HG03520 (cell line): ENCODE measurements around the gene DAAM1.

ENCODE experiments used
- ATAC-seq: cut with Tn5 transposase; IDR thresholded peaks from one replicate; pipeline ENCODE4 v1.9.1; 2021; ENCODE audit warnings: mild to moderate bottlenecking, moderate library complexity; ENCODE audit not compliant: unreplicated experiment

Gene DAAM1

GRCh38 chr14:59309291-59309900, 120.9 kb downstream of the DAAM1 start:
- no peak for ATAC-seq

- ATAC-seq, result no peak
These were observed 122.2 kb downstream of the DAAM1 start for GRCh38 chr14:59310633-59311032.

DNA sequence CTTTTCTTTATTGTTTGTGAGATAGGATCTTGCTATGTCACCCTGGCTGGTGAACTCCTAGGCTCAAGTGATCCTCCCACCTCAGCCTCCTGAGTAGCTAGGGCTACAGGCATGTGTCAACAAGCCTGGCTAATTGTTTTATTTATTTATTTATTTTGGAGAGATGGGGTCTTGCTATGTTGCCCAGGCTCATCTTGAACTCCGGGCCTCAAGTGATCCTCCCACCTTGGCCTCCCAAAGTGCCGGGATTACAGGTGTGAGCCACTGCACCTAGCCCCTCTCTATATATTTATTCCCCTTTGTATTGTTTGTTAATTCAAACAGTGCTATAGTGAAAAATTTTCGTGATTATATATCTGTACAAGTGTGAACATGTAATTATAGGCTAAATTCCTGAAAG, 123.3 kb downstream of the DAAM1 start:
- ATAC-seq, result no peak

GRCh38 chr14:59313144-59313651, 124.7 kb downstream of the DAAM1 start:
- no peak for ATAC-seq

- no peak for ATAC-seq
These were observed 125.5 kb downstream of the DAAM1 start for GRCh38 chr14:59313658-59314608.

DNA sequence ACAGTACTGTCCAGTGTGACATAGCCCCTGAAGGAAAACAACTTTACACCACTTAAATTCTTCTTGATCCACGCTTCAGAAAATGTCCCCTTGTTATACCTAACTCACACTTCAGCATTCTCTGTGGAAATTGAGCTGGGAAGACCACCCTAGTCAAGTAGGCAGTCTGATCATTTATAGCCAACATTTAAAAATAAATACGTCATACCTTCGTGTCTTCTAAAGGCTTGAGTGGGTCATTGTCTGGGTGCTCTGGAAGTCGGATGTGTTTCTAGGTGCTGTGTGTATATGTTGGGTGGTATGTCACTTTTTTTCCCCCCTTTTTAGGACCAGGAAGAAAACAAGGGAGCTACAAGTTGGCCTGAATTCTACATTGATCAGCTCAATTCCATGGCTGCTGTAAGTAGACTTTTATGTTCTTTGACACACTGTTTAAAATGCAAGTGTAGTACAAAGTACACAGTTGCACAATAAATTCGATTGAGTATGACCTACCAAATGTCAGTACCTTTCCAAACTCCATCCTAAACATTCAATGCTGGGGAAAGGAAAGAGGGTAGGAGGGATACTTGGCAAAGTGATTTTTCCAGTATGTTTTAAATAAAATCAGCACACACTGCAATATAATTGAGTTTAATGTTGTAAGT, 126.6 kb downstream of the DAAM1 start:
- ATAC-seq, result no peak

DNA sequence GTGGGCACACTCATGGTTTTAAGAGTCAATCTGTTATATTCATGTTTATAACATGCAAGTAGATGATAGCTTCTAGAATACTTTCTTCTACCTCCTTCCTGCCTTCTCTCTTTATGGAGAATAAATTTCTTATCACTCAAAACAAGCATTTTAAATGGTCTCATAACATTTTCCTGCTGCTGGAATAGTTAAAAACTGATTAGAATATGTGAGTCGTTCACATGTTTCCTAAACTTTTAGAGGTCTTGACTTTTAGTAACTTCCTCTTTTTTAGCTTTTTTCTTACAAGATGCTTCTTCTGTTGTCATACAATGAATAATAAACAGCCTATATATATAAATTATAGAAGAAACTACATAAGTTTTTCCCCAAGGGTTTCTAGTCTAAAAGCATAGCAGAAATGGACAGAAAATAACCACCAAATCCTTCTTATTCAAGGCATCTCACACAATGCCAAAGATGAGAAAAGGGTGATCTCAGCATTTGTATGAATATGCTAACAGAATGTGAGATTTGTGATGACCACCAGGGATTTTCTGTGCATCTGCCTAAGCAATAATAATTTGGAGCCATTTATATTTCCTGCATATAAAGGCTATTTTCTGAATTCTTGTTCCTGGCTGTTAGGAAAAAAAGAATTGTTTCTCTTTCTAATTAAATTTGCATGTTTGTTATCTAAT, 127.8 kb downstream of the DAAM1 start:
- ATAC-seq, result no peak

DNA sequence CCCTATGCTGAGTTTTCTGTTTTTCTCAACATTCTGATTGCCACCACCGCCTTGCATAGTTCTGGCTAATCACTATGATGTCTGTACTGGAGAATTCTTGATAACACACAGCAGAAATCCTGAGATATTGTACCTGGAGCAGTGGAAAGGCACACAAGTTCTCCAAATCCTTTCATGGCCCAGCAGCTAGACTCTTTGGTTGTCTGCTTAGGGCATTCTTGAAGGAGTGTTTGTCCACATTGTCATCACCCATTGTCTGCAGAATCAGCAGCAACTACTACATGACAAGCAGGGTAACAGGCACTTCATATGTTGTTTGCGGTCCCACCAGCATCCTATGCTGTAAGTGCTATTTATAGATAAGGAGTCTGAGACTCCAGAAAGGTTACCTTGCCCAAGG, 128.9 kb downstream of the DAAM1 start:
- no peak for ATAC-seq

DNA sequence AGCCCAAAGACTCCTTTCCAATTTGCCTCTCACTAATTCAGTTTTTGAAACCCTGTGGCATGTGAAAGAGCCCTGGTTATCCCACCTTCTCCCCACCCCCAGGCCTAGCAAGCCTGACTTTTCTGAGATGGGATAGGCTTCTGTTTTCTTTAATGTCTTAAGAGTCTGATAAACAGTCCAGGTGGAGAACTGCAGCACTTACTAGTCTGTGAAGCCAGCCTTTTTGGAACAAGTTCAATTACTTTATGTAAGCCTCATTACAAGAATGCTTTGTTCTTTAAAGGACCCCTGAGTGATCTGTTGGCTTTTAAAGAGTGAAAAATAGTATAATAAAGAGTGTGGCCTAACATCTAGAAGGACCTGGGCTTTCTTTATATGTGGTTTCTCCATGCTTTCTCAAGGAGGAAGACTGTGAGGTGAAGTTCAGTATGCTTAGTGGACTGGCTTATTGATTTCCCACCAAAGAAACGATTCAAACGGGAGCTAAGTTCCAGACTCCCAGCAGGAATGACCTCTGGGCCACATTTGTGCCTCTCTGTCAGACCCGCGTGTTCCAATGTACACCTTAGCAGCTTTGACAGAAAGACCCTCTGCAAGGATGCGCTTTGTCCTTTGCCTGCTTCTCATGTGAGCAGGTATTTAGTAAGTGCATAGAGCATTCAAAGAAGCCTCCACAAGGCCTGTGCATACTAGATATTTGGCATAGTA, 129.5 kb downstream of the DAAM1 start:
- no peak for ATAC-seq

GRCh38 chr14:59318908-59319307, 130.4 kb downstream of the DAAM1 start:
- no peak for ATAC-seq

DNA sequence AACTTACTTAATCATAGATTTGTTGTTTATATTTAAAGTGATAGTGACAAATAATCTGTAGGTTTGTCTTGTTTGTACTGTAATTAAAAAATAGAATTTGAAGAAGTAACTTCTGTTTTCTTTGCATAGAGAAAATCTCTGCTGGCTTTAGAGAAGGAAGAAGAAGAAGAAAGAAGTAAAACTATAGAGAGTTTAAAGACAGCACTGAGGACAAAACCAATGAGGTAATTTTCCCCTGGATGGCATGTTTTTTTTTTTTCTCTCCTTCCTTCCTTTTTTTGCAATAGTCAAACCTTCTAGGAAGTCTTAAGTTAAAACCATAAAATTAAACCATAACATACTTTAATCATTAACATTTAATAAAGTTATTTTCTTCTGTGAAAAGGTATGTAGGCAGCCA, 131.9 kb downstream of the DAAM1 start:
- no peak for ATAC-seq

DNA sequence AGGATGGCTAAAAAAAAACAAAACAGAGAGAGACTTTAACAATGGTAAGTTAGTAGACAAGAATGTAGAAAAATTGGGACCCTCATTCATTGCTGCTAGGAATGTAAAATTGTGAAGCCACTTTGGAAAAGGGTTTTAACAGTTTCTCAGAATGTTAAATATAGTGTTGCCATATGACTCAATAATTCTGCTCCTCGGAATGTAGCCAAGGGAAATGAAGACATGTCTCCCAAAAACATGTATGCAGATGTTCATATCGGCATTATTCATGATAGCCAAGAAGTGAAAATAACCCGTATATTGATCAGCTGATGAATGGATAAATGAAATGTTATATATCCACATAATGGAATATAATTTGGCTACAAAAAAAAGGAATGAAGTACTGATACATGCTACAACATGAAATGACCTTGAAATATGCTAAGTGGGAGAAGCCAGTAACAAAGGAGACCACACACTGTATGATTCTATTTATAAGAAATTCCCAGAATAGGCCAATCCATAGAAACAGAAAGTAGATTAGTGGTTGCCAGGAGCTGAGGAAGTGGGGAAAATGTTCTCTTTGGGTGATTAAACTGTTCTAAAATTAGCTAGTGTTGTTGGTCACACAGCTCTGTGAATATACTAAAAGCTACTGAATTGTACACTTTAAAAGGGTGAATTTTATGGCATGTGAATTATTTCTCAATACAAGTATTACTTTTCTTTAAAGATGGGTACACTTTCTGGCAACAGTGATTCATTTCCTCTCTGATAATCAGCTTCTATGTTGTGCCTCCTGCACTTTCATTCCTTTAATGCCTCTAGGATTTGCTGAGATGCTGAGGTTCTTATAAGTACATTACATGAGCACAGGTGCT, 132.5 kb downstream of the DAAM1 start:
- no peak for ATAC-seq

- ATAC-seq, result no peak
These were observed 133.1 kb downstream of the DAAM1 start for GRCh38 chr14:59321626-59321949.

DNA sequence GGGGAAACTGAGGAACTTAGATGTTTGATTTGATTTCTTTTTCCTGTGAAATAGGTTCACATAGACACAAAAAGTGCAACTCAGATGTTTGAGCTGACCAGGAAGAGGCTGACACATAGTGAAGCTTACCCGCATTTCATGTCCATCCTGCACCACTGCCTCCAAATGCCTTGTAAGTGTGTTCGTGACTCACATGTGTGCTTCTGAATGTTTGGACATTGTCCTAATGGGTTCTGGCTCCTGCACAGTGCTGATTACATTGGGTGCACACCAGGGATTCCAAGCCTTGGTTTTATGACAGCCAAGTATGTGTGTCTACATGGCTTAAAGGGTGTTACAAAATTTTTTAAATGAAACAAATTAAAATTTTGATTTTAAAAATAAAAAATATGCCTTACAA, 137.4 kb downstream of the DAAM1 start:
- ATAC-seq, result no peak

DNA sequence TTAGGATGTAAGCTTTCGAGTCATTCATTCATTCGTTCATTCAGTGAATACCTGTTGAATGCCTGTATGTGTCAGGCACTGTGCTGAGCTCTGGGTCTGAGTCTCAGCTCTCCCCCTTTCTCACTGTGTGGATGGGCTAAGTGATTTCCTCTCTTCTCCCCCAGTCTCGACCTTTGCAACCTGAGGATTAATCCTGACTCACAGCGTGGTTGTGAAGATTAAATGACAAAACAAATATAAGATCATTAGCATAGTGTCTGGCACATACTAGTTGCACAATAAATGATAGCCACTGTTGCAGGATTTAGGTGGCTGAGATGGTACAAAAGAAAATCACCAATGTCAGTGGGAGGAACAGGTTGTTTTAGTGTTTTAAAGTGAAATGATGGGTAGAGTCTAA, 140.0 kb downstream of the DAAM1 start:
- no peak for ATAC-seq

GRCh38 chr14:59330455-59330854, 142.0 kb downstream of the DAAM1 start:
- no peak for ATAC-seq

- ATAC-seq, result no peak
These were observed 142.8 kb downstream of the DAAM1 start for GRCh38 chr14:59331217-59331616.

- ATAC-seq, result no peak
These were observed 144.3 kb downstream of the DAAM1 start for GRCh38 chr14:59332727-59333126.

- ATAC-seq, result no peak
These were observed 144.8 kb downstream of the DAAM1 start for GRCh38 chr14:59333235-59333634.

DNA sequence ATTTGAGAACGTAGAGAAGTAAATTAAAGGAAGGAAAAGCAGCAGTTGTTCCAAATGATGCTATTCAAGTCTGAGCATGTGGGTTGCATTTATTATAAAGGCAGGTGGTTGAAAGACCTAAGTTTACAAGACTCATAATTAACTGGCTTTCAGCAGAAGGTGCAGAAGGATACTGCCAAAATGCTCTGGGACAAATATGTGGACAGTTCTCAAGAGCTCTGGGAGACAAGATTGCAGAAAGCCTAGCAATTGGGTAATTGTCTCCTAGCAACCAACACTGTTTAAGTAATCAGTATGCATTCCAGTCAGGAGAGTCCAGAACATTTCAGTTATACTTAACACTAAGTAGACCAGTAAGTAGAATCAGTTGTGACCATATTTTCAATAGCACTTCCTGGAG, 145.2 kb downstream of the DAAM1 start:
- ATAC-seq, result no peak
